ENCODE data around the gene PITPNM3.

DNA sequence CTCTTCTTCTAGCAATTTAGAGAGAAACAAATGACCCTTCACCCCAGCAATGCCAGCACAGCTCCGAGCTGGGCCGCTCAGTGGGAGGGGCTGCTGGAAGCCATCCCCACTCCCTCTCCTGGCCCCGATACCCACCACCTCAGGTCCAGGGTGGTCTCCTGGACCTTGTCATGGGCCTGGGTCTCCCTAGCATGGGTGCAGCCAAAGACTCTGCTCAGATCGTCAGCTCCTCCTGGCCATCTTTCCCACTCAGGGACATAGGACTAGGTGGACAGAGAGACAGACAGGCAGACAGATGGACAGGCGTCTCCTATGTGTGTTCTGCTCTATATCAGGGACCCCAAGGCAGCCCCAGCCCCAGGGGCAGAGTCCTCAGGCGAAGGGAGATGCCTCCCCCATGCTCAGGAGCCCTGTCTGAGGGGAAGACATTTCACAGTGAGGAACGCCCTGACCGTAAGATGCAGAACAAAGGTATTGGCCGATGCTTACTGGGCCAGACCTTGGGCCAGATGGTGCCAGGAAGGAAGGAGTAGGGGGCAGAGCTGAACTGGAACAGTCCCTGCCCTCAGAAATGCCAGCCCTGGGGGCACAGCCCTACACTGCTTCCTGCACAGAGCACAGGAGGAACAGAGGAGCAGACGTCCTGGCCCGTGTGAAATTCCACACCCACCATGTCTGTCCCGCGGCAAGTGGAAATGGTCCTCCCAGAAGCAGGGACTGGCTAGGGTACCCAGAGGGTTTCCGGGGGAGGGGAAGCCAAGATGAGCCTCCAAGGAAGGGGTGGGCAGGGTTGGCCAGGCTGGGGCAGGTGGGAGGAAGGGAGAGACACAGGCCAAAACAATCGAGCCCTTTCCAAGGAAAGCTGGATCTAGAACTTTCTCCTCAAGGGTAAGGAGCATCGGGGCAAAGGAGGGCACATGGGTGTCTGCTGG lies 13.0 kb downstream of the PITPNM3 start:
- no peak for TF ChIP-seq POLR2A (IDR thresholded peaks at IDR 0.05)
- TF ChIP-seq, protein P1, sequence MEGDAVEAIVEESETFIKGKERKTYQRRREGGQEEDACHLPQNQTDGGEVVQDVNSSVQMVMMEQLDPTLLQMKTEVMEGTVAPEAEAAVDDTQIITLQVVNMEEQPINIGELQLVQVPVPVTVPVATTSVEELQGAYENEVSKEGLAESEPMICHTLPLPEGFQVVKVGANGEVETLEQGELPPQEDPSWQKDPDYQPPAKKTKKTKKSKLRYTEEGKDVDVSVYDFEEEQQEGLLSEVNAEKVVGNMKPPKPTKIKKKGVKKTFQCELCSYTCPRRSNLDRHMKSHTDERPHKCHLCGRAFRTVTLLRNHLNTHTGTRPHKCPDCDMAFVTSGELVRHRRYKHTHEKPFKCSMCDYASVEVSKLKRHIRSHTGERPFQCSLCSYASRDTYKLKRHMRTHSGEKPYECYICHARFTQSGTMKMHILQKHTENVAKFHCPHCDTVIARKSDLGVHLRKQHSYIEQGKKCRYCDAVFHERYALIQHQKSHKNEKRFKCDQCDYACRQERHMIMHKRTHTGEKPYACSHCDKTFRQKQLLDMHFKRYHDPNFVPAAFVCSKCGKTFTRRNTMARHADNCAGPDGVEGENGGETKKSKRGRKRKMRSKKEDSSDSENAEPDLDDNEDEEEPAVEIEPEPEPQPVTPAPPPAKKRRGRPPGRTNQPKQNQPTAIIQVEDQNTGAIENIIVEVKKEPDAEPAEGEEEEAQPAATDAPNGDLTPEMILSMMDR (IDR thresholded peaks at IDR 0.05 in 4 of 5, conservative IDR thresholded peaks at IDR 0.05 in 1 of 5) = no peak
